ENCODE measurements around the gene NIPAL4. TPM values are rescaled to one million over a fixed set of nuclear protein-coding genes. Genes with fewer than 3 reads are reported as not detected.
"Not testable (repeated sequence)": the region's sequence is repeated elsewhere in the genome, so short reads cannot be mapped to it uniquely, and the experiment has no call there.

Gene NIPAL4
- total RNA-seq, 2 experiments from 2014 or later, result 3.5 to 3.7 TPM

- Mint-ChIP-seq H3K27ac (no peak overlapping the region), H3K4me3 (no peak overlapping the region), H3K9me3 (ENCODE audit: low read depth) (no peaks in the 10 kb centered on the region), H3K36me3 (ENCODE audit: low read depth) (peaks cover 18% of the 10 kb centered on the region), H3K27me3 (no peaks in the 10 kb centered on the region), H3K4me1 (peaks cover 9% of the 10 kb centered on the region)
- intact Hi-C loops (cut with DNase I, micrococcal nuclease), result loop anchor here (1.0 to 5.0 kb wide), 4 partner anchors 46 to 265 kb away; partner anchors contain the start of gene LSM11 (in 1 of the 2)
- DNase-seq (peak; percentile 42), ATAC-seq (peak; percentile 68)
- POLR2A ChIA-PET, result interaction anchor here (0.6 kb wide), 1 partner anchor 105 kb away, joined by 5 read pairs; no protein-coding TSS in a partner anchor
- CTCF ChIA-PET, result interaction anchor here (0.6 to 2.2 kb wide), 16 partner anchors 9 to 207 kb away, joined by 3 to 18 read pairs (median 3); no protein-coding TSS in a partner anchor
Observed at GRCh38 chr5:157476702-157477408, 16.8 kb downstream of the NIPAL4 start.

- H3K4me1 Mint-ChIP-seq, result peaks cover 9% of the 10 kb centered on the region
Observed at GRCh38 chr5:157477814-157478494, 17.9 kb downstream of the NIPAL4 start.

GRCh38 chr5:157478726-157479125 lies 18.7 kb downstream of the NIPAL4 start:
- no peak for DNase-seq
- H3K27ac Mint-ChIP-seq, result no peak overlapping the region
- peaks cover 9% of the 10 kb centered on the region for H3K4me1 Mint-ChIP-seq
- H3K9me3 Mint-ChIP-seq (ENCODE audit: low read depth), result no peaks in the 10 kb centered on the region
- no peak for ATAC-seq
- H3K4me3 Mint-ChIP-seq, result no peak overlapping the region
- H3K27me3 Mint-ChIP-seq, result no peaks in the 10 kb centered on the region
- intact Hi-C loops (cut with DNase I, micrococcal nuclease), result loop anchor here in 1 of 2 experiments (5.0 kb wide), 2 partner anchors 136 to 264 kb away; partner anchors contain the start of gene LSM11
- ChIA-PET CTCF (interaction anchor here (0.6 to 1.0 kb wide), 4 partner anchors 9 to 161 kb away, joined by 3 to 4 read pairs (median 3); no protein-coding TSS in a partner anchor), POLR2A (no interaction called here)
- peaks cover 16% of the 10 kb centered on the region for H3K36me3 Mint-ChIP-seq (ENCODE audit: low read depth)

More at GRCh38 chr5:157477814-157478494, 17.9 kb downstream of the NIPAL4 start:
- DNase-seq (no peak), ATAC-seq (no peak)
- CTCF ChIA-PET, result interaction anchor here (0.6 to 2.2 kb wide), 8 partner anchors 8 to 224 kb away, joined by 3 to 18 read pairs (median 3); no protein-coding TSS in a partner anchor
- no peaks in the 10 kb centered on the region for H3K9me3 Mint-ChIP-seq (ENCODE audit: low read depth)
- POLR2A ChIA-PET, result no interaction called here
- H3K36me3 Mint-ChIP-seq (ENCODE audit: low read depth), result peaks cover 20% of the 10 kb centered on the region
- intact Hi-C loops (cut with DNase I, micrococcal nuclease), result loop anchor here (1.0 to 5.0 kb wide), 4 partner anchors 47 to 264 kb away; partner anchors contain the start of gene LSM11 (in 1 of the 2)
- H3K27ac Mint-ChIP-seq, result no peak overlapping the region
- H3K27me3 Mint-ChIP-seq, result no peaks in the 10 kb centered on the region
- no peak overlapping the region for H3K4me3 Mint-ChIP-seq

GRCh38 chr5:157479166-157479565 lies 19.2 kb downstream of the NIPAL4 start:
- Mint-ChIP-seq H3K27me3 (no peaks in the 10 kb centered on the region), H3K4me3 (no peak overlapping the region), H3K36me3 (ENCODE audit: low read depth) (peaks cover 18% of the 10 kb centered on the region), H3K9me3 (ENCODE audit: low read depth) (no peaks in the 10 kb centered on the region), H3K4me1 (peaks cover 9% of the 10 kb centered on the region), H3K27ac (peak overlapping the region; percentile 11)
- no peak for DNase-seq
- intact Hi-C loops (cut with DNase I, micrococcal nuclease), result loop anchor here in 1 of 2 experiments (5.0 kb wide), 2 partner anchors 137 to 263 kb away; partner anchors contain the start of gene LSM11
- ChIA-PET CTCF (interaction anchor here (0.6 to 1.0 kb wide), 5 partner anchors 9 to 161 kb away, joined by 3 to 4 read pairs (median 3); no protein-coding TSS in a partner anchor), POLR2A (no interaction called here)
- ATAC-seq, result no peak

GRCh38 chr5:157479612-157480510 lies 19.8 kb downstream of the NIPAL4 start:
- peaks cover 9% of the 10 kb centered on the region for H3K4me1 Mint-ChIP-seq
- H3K27me3 Mint-ChIP-seq, result no peaks in the 10 kb centered on the region
- no peak for DNase-seq
- no peak overlapping the region for H3K4me3 Mint-ChIP-seq
- ATAC-seq, result no peak
- no peaks in the 10 kb centered on the region for H3K9me3 Mint-ChIP-seq (ENCODE audit: low read depth)
- intact Hi-C loops (cut with DNase I, micrococcal nuclease), result loop anchor here in 1 of 2 experiments (5.0 kb wide), 2 partner anchors 138 to 262 kb away; partner anchors contain the start of gene LSM11
- H3K27ac Mint-ChIP-seq, result no peak overlapping the region
- peaks cover 21% of the 10 kb centered on the region for H3K36me3 Mint-ChIP-seq (ENCODE audit: low read depth)
- CTCF ChIA-PET, result interaction anchor here (0.6 to 1.1 kb wide), 8 partner anchors 47 to 239 kb away, joined by 3 to 4 read pairs (median 3); no protein-coding TSS in a partner anchor
- POLR2A ChIA-PET, result no interaction called here

GRCh38 chr5:157481265-157481664 lies 21.3 kb downstream of the NIPAL4 start:
- peaks cover 9% of the 10 kb centered on the region for H3K4me1 Mint-ChIP-seq
- ATAC-seq (no peak), DNase-seq (no peak)
- peaks cover 23% of the 10 kb centered on the region for H3K36me3 Mint-ChIP-seq (ENCODE audit: low read depth)
- no peak overlapping the region for H3K27ac Mint-ChIP-seq
- intact Hi-C loops (cut with DNase I, micrococcal nuclease), result no loop called here
- ChIA-PET CTCF (interaction anchor here (1.0 to 1.1 kb wide), 3 partner anchors 8 to 49 kb away, joined by 3 to 4 read pairs (median 4); no protein-coding TSS in a partner anchor), POLR2A (no interaction called here)
- H3K9me3 Mint-ChIP-seq (ENCODE audit: low read depth), result no peaks in the 10 kb centered on the region
- no peak overlapping the region for H3K4me3 Mint-ChIP-seq
- no peaks in the 10 kb centered on the region for H3K27me3 Mint-ChIP-seq

- ATAC-seq (no peak), DNase-seq (no peak)
- Mint-ChIP-seq H3K27me3 (no peaks in the 10 kb centered on the region), H3K36me3 (ENCODE audit: low read depth) (peaks cover 23% of the 10 kb centered on the region), H3K4me1 (peaks cover 12% of the 10 kb centered on the region), H3K9me3 (ENCODE audit: low read depth) (no peaks in the 10 kb centered on the region), H3K4me3 (no peak overlapping the region), H3K27ac (no peak overlapping the region)
- POLR2A ChIA-PET, result no interaction called here
- CTCF ChIA-PET, result interaction anchor here (1.0 kb wide), 1 partner anchor 8 kb away, joined by 3 read pairs; no protein-coding TSS in a partner anchor
- intact Hi-C loops (cut with DNase I, micrococcal nuclease), result no loop called here
Observed at GRCh38 chr5:157481666-157482065, 21.7 kb downstream of the NIPAL4 start.

- POLR2A ChIA-PET; H3K4me3 Mint-ChIP-seq; H3K27ac Mint-ChIP-seq; H3K9me3 Mint-ChIP-seq (ENCODE audit: low read depth); DNase-seq; intact Hi-C loops (cut with DNase I, micrococcal nuclease); H3K27me3 Mint-ChIP-seq; ATAC-seq; CTCF ChIA-PET: not testable (repeated sequence)
- H3K36me3 Mint-ChIP-seq (ENCODE audit: low read depth), result peaks cover 28% of the 10 kb centered on the region
- H3K4me1 Mint-ChIP-seq, result peaks cover 20% of the 10 kb centered on the region
Observed at GRCh38 chr5:157482702-157483101, 22.7 kb downstream of the NIPAL4 start.

GRCh38 chr5:157484768-157485167 lies 24.8 kb downstream of the NIPAL4 start:
- ATAC-seq (no peak), DNase-seq (no peak)
- intact Hi-C loops (cut with DNase I, micrococcal nuclease), result no loop called here
- ChIA-PET CTCF (interaction anchor here (1.1 to 2.3 kb wide), 3 partner anchors 11 to 62 kb away, joined by 3 to 10 read pairs (median 5); no protein-coding TSS in a partner anchor), POLR2A (no interaction called here)
- H3K27ac Mint-ChIP-seq, result no peak overlapping the region
- no peak overlapping the region for H3K4me3 Mint-ChIP-seq
- peaks cover 11% of the 10 kb centered on the region for H3K4me1 Mint-ChIP-seq
- no peaks in the 10 kb centered on the region for H3K9me3 Mint-ChIP-seq (ENCODE audit: low read depth)
- H3K27me3 Mint-ChIP-seq, result no peaks in the 10 kb centered on the region
- H3K36me3 Mint-ChIP-seq (ENCODE audit: low read depth), result peaks cover 36% of the 10 kb centered on the region

GRCh38 chr5:157485340-157485739 lies 25.3 kb downstream of the NIPAL4 start:
- Mint-ChIP-seq H3K36me3 (ENCODE audit: low read depth) (peaks cover 39% of the 10 kb centered on the region), H3K27ac (no peak overlapping the region), H3K9me3 (ENCODE audit: low read depth) (no peaks in the 10 kb centered on the region), H3K4me3 (no peak overlapping the region), H3K4me1 (peaks cover 11% of the 10 kb centered on the region), H3K27me3 (no peaks in the 10 kb centered on the region)
- ATAC-seq (no peak), DNase-seq (no peak)
- POLR2A ChIA-PET, result no interaction called here
- CTCF ChIA-PET, result interaction anchor here (0.6 to 2.3 kb wide), 7 partner anchors 8 to 1381 kb away, joined by 3 to 10 read pairs (median 3); no protein-coding TSS in a partner anchor
- intact Hi-C loops (cut with DNase I, micrococcal nuclease), result no loop called here
